GM19025 (cell line): ENCODE data around the gene PF4V1.

ENCODE experiments used
- ATAC-seq: cut with Tn5 transposase; IDR thresholded peaks from one replicate; pipeline ENCODE4 v1.9.1; 2021; ENCODE audit warnings: mild to moderate bottlenecking, low read depth, moderate library complexity; ENCODE audit not compliant: unreplicated experiment

PF4V1 gene

GRCh38 chr4:73853246-73853704 is at the start of gene PF4V1:
Gene PF4V1, plus strand, starts transcription at chr4:73853296. Its CDS starts 67 bp downstream, at chr4:73853363.
- no peak for ATAC-seq

GRCh38 chr4:73810191-73810590 is 42.9 kb upstream of the PF4V1 start:
- ATAC-seq, result no peak

GRCh38 chr4:73811841-73812240 is 41.3 kb upstream of the PF4V1 start:
- no peak for ATAC-seq

GRCh38 chr4:73814679-73815078 is 38.4 kb upstream of the PF4V1 start:
- ATAC-seq, result no peak

- no peak for ATAC-seq
Observed at GRCh38 chr4:73815145-73815544, 38.0 kb upstream of the PF4V1 start.

GRCh38 chr4:73816814-73817213 is 36.3 kb upstream of the PF4V1 start:
- ATAC-seq, result no peak

- ATAC-seq, result no peak
Observed at GRCh38 chr4:73817341-73817740, 35.8 kb upstream of the PF4V1 start.

- no peak for ATAC-seq
Observed at GRCh38 chr4:73821325-73821724, 31.8 kb upstream of the PF4V1 start.

- ATAC-seq, result no peak
Observed at GRCh38 chr4:73822389-73822788, 30.7 kb upstream of the PF4V1 start.

- ATAC-seq, result no peak
Observed at GRCh38 chr4:73822812-73823504, 30.1 kb upstream of the PF4V1 start.

GRCh38 chr4:73823760-73824159 is 29.3 kb upstream of the PF4V1 start:
- ATAC-seq, result no peak

- no peak for ATAC-seq
Observed at GRCh38 chr4:73828956-73829355, 24.1 kb upstream of the PF4V1 start.

- no peak for ATAC-seq
Observed at GRCh38 chr4:73831569-73831968, 21.5 kb upstream of the PF4V1 start.

- no peak for ATAC-seq
Observed at GRCh38 chr4:73832651-73833237, 20.4 kb upstream of the PF4V1 start.

- no peak for ATAC-seq
Observed at GRCh38 chr4:73836373-73837279, 16.5 kb upstream of the PF4V1 start, which contains the start of gene CXCL6. Gene CXCL6, plus strand, starts transcription at chr4:73836678. Its CDS starts 73 bp downstream, at chr4:73836751.

GRCh38 chr4:73839071-73839470 is 14.0 kb upstream of the PF4V1 start:
- no peak for ATAC-seq

- ATAC-seq, result no peak
Observed at GRCh38 chr4:73839715-73840114, 13.4 kb upstream of the PF4V1 start.

GRCh38 chr4:73841243-73841925 is 11.7 kb upstream of the PF4V1 start:
- ATAC-seq, result no peak

GRCh38 chr4:73842696-73843095 is 10.4 kb upstream of the PF4V1 start:
- no peak for ATAC-seq

- ATAC-seq, result no peak
Observed at GRCh38 chr4:73843369-73843768, 9.7 kb upstream of the PF4V1 start.

GRCh38 chr4:73844345-73844744 is 8.8 kb upstream of the PF4V1 start:
- ATAC-seq, result no peak
